Thoracic aorta (tissue), 2 donors: Measurements from ENCODE around the gene TSKU. TPM values are rescaled to one million over a fixed set of nuclear protein-coding genes. Genes with fewer than 3 reads are reported as not detected.

Experiments used
- ATAC-seq: fragments of 150-250 bp; one replicate; pipeline ENCODE4 v1.8.0; 2017; ENCODE audit warnings: low read depth; ENCODE audit not compliant: insufficient number of reproducible peaks, low FRiP score
- DNase-seq: peaks from one replicate; pipeline ENCODE4 v3.0.0-alpha.2; 2020; ENCODE audit warnings: low spot score
- H3K27ac ChIP-seq, 2 donors: fragments of 200-600 bp; sonication (generic); 1 replicate in 1 of 2; 2 replicates in 1 of 2; pipeline ENCODE4 v1.5.1; 2016; ENCODE audit warnings: mild to moderate bottlenecking in 2 of 2, moderate library complexity in 2 of 2
- H3K27me3 ChIP-seq: fragments of 200-600 bp; sonication (generic); replicated peaks from 2 replicates; pipeline ENCODE4 v1.6.0; 2016; ENCODE audit warnings: mild to moderate bottlenecking; ENCODE audit not compliant: insufficient read depth
- H3K36me3 ChIP-seq: fragments of 200-600 bp; sonication (generic); one replicate; pipeline ENCODE4 v1.5.1; 2016
- H3K4me1 ChIP-seq, 2 donors: fragments of 200-600 bp; sonication (generic); 1 replicate in 1 of 2; 2 replicates in 1 of 2; pipeline versions ENCODE4 v1.5.1 to v1.6.0; 2016; ENCODE audit warnings: low read depth in 2 of 2, mild to moderate bottlenecking in 1 of 2; ENCODE audit not compliant: control insufficient read depth in 1 of 2
- H3K4me3 ChIP-seq: fragments of 200-600 bp; sonication (generic); 2 replicates; pipeline ENCODE4 v1.5.1; 2016; ENCODE audit warnings: mild to moderate bottlenecking
- H3K9me3 ChIP-seq: fragments of 200-600 bp; sonication (generic); 2 replicates; pipeline ENCODE4 v1.5.1; 2016
- total RNA-seq, 2 donors: library from RNA; depleted of rRNA; stranded (reverse); fragments of >200 nt; gene quantifications; one replicate each; pipeline versions ENCODE4 v1.1.0 to v1.2.3, GENCODE V29; 2016
- TF ChIP-seq, protein P1 (sequence below): fragments of 200-600 bp; sonication (generic); IDR thresholded peaks from one replicate; pipeline ENCODE4 v1.5.1; 2019; ENCODE audit warnings: antibody characterized with exemption

The TSKU gene
- total RNA-seq, 2 donors from 2014 or later, result 42.2 to 100 TPM

DNA sequence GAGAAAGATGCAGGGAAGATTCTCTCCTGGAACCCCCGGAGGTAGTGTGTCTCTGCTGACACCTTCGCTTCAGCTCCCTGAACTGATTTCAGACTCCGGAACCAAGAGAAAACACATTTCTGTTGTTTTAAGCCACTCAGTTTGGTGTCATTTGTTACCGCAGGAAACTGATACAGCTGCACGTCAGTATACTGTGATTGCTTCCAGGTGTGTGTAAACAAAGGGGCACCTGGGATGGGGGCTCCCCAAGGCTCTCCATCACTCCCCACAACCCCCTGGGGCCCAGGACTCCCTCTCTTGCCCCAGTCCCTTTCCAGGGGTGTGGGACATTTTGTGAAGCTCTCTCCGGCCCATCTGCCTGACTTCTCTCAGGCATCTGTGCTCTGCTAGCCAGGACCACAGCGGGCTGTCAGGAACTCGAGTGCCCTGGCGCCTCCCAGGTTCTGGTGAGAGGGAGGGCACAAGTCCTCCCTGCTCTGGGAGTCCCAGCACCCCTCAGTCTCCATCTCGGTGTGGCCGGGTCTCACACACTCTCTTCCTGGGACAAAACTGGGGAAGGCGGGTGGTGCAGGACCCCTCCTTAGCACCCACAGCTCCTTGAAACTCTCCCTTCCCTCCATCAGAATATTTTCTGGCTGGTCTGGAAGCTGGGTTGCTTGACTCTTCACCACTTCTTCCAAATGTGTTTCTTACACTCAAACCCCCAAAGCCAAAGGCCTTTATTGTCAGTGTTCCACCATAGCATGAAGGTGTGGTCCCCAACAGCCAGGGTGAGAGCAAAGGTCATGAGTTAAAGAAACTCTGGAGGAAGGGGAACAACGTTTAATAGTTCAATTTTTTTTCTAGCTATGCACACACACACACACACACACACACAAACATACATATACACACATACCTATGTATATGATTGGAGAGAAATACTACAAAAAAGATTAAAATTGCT is 35.0 kb upstream of the TSKU start:
- Histone ChIP-seq H3K36me3 (no peaks in the 10 kb centered on the region), H3K27ac (peak overlapping the region in 1 of 2 donors; percentile 13), H3K27me3 (no peaks in the 10 kb centered on the region), H3K9me3 (no peaks in the 10 kb centered on the region), H3K4me1 (peaks cover 0 to 35% of the 10 kb centered on the region in 2 donors), H3K4me3 (no peak overlapping the region)
- no peak for DNase-seq
- TF ChIP-seq, protein P1, sequence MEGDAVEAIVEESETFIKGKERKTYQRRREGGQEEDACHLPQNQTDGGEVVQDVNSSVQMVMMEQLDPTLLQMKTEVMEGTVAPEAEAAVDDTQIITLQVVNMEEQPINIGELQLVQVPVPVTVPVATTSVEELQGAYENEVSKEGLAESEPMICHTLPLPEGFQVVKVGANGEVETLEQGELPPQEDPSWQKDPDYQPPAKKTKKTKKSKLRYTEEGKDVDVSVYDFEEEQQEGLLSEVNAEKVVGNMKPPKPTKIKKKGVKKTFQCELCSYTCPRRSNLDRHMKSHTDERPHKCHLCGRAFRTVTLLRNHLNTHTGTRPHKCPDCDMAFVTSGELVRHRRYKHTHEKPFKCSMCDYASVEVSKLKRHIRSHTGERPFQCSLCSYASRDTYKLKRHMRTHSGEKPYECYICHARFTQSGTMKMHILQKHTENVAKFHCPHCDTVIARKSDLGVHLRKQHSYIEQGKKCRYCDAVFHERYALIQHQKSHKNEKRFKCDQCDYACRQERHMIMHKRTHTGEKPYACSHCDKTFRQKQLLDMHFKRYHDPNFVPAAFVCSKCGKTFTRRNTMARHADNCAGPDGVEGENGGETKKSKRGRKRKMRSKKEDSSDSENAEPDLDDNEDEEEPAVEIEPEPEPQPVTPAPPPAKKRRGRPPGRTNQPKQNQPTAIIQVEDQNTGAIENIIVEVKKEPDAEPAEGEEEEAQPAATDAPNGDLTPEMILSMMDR, result no peak
- no peak for ATAC-seq

DNA sequence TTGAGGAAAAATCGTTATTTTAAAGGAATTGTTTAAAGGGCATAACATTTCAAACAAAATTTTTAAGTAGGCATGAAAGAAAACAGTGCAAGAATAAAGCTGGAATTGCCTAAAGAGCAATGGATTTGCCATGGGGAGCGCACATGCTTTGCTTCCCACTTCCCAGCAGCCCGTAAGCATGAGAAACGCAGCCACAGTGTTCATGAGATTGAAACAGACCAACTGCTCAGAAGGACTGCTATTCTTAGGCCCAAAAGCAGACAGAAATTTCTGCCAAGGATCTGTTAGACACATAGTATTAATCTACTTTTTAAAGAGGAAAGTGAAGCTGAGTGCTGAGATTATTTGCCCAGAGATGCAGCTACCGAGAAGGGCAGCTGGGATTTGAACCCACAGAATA is 34.2 kb upstream of the TSKU start:
- Histone ChIP-seq H3K4me3 (no peak overlapping the region), H3K27ac (peak overlapping the region; percentile 48 to 61), H3K36me3 (no peaks in the 10 kb centered on the region), H3K27me3 (no peaks in the 10 kb centered on the region), H3K4me1 (peaks cover 0 to 39% of the 10 kb centered on the region in 2 donors), H3K9me3 (no peaks in the 10 kb centered on the region)
- TF ChIP-seq, protein P1, result no peak
- ATAC-seq (no peak), DNase-seq (no peak)

DNA sequence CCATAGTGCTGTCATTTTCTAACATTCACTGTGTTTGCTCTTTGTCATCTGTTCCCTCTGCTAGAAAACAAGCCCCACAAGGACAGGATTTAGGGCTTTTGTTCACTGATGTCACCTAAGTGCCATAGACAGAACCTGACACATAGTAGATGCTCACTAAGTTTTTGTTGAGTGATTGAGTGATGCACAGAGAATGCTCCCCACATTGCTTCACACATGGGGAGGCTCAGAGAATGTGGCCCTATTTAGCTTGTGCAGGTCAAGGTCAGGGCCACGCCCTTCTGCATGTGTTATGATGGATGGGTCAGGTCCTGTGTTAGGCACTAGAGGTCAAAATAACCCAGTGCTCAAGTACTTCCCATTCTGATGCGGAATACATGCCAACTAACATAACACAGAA is 33.1 kb upstream of the TSKU start:
- peaks cover 0 to 39% of the 10 kb centered on the region in 2 donors for H3K4me1 ChIP-seq
- DNase-seq (no peak), ATAC-seq (no peak)
- H3K27me3 ChIP-seq, result no peaks in the 10 kb centered on the region
- TF ChIP-seq, protein P1, result no peak
- H3K36me3 ChIP-seq, result no peaks in the 10 kb centered on the region
- H3K4me3 ChIP-seq, result no peak overlapping the region
- no peaks in the 10 kb centered on the region for H3K9me3 ChIP-seq
- no peak overlapping the region for H3K27ac ChIP-seq

DNA sequence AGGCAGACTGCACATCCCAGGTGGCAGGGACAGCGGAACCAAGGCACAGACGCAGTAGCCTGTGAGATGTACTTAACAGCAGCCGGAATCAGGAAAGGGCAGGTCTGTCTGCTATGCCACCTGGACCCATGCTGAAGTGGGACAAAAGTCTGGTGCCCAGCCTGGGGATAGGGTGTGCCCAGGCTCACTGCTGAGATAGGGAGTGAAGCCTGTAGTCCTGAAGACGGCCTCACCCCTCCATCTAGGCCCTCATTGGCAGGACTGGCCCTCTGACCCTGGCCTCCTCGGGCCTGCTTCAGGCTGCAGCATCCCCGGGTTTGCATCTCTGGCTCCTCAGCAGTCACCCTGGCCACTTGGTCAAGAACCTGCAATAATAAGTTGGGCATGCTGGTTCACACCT is 32.4 kb upstream of the TSKU start:
- Histone ChIP-seq H3K4me1 (peaks cover 0 to 39% of the 10 kb centered on the region in 2 donors), H3K4me3 (no peak overlapping the region), H3K36me3 (no peaks in the 10 kb centered on the region), H3K27ac (no peak overlapping the region), H3K27me3 (no peaks in the 10 kb centered on the region), H3K9me3 (no peaks in the 10 kb centered on the region)
- ATAC-seq (no peak), DNase-seq (no peak)
- TF ChIP-seq, protein P1, result no peak

DNA sequence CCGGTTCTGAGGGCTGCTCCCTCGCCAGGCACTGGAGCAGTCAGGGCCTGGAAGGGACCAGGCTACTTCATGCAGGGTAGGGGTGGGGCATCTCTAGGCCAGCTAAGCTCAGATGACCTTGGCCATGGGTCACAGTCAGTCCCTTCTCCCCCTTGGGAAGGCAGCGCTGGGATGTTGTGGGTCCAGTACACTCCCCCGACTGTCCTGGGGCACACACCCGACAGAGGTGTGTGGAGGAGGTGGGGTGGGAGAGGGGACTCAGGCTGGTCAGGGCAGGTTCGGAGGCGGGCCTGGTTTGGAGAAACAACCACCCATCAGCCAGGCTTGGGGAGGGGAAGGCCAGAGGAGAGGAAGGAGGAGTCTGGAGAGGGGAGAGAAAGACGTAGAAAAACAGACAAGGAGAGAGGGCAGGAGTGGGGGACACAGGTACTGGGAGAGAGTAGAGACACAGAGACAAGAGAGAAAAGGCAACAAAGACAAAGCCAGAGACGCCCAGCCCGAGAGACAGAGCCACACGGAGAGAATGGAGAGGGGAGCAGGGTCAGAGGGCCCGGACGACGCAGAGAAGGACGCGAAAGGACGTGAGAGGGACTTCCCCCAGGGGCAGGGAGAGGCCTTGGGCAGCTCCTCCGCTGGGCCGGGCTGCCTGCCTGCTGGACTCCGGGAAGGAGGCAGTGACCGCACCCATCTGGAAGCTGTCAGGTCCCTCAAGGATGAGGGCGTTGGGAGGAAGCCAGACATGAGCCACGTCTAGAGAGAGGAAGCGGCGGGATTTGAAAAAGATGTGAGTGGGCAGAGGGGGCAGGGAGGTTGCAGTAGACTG is 30.6 kb upstream of the TSKU start:
- Histone ChIP-seq H3K36me3 (no peaks in the 10 kb centered on the region), H3K27ac (peak overlapping the region; percentile 32 to 35), H3K4me1 (peaks cover 0 to 39% of the 10 kb centered on the region in 2 donors), H3K4me3 (peak overlapping the region; percentile 19), H3K9me3 (no peaks in the 10 kb centered on the region), H3K27me3 (no peaks in the 10 kb centered on the region)
- TF ChIP-seq, protein P1, result no peak
- ATAC-seq (peak; percentile 55), DNase-seq (peak; percentile 84)
